Colonic mucosa (tissue), 4 donors: Measurements from ENCODE around the gene ZWILCH. TPM values are rescaled to one million over a fixed set of nuclear protein-coding genes. Genes with fewer than 3 reads are reported as not detected.

Experiments used
- DNase-seq: peaks from one replicate; pipeline ENCODE4 v3.0.0-alpha.2; 2020
- H3K27ac ChIP-seq: fragments of 200-600 bp; one replicate; pipeline ENCODE4 v1.8.0; 2021
- H3K27me3 ChIP-seq: fragments of 200-600 bp; one replicate; pipeline ENCODE4 v1.8.0; 2021
- H3K36me3 ChIP-seq: fragments of 200-600 bp; one replicate; pipeline ENCODE4 v1.8.0; 2021
- H3K4me1 ChIP-seq: fragments of 200-600 bp; one replicate; pipeline ENCODE4 v1.8.0; 2021; ENCODE audit warnings: mild to moderate bottlenecking
- H3K4me3 ChIP-seq: fragments of 200-600 bp; one replicate; pipeline ENCODE4 v1.8.0; 2021
- H3K9ac ChIP-seq, 2 donors: one replicate each; pipeline ENCODE4 v1.7.0; 2013; ENCODE audit warnings: control low read depth in 2 of 2, low read depth in 2 of 2, low read length in 2 of 2
- H3K9me3 ChIP-seq: fragments of 200-600 bp; one replicate; pipeline ENCODE4 v1.8.0; 2021
- intact Hi-C: fragments of 100-400 bp; cut with DNase I; formaldehyde crosslinking; loops from one replicate; pipeline ENCODE4 v1.14.1; 2022
- total RNA-seq, 2 donors: library from RNA; stranded (reverse); fragmentation: NEBNext Ultra II Directional in 1 of 2; extraction: Animal tissue kit (Norgen Biotek cat#: 25700) in 1 of 2; gene quantifications; one replicate each; pipeline ENCODE4 v1.2.1, GENCODE V29; 2021
- TF ChIP-seq, protein P1 (sequence below): fragments of 200-600 bp; IDR thresholded peaks from one replicate; pipeline ENCODE4 v1.8.0; 2022; ENCODE audit warnings: antibody characterized with exemption, mild to moderate bottlenecking
- donor health status: healthy.
- donor health status: DM: no; HTN: no; CAD: no.
- donor health status: DM: no; HTN: no; CAD: no.

ZWILCH gene
- total RNA-seq, 2 donors from 2014 or later, result 8.4 to 20.1 TPM

DNA sequence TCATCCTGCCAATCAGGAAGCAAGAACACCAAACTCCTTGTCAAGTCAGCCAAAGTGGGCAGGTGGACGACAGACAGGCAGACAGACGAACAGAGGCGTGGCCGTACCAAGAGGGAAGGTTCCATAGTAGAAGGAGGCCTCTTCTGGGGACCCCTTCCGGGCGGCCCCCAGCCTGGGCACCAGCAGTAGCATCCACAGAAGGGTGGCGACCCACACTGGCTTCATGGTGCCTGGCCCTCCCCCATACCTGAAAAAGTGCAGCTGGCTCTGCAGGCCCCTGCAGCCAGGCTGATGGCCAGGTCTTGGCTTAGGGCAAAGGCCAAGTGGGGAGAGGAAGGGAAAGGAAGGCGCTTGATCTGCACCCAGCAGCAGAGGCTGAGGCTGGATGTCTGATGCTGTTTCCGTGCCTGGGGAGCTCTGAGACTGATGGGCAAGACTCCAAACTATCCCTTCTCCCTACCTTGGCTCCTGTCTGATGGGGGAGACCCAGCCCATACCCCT, 60.1 kb downstream of the ZWILCH start:
- H3K4me3 ChIP-seq, result no peak overlapping the region
- no peak for DNase-seq
- H3K36me3 ChIP-seq, result no peaks in the 10 kb centered on the region
- H3K27me3 ChIP-seq, result no peaks in the 10 kb centered on the region
- no peaks in the 10 kb centered on the region for H3K9me3 ChIP-seq
- TF ChIP-seq, protein P1, sequence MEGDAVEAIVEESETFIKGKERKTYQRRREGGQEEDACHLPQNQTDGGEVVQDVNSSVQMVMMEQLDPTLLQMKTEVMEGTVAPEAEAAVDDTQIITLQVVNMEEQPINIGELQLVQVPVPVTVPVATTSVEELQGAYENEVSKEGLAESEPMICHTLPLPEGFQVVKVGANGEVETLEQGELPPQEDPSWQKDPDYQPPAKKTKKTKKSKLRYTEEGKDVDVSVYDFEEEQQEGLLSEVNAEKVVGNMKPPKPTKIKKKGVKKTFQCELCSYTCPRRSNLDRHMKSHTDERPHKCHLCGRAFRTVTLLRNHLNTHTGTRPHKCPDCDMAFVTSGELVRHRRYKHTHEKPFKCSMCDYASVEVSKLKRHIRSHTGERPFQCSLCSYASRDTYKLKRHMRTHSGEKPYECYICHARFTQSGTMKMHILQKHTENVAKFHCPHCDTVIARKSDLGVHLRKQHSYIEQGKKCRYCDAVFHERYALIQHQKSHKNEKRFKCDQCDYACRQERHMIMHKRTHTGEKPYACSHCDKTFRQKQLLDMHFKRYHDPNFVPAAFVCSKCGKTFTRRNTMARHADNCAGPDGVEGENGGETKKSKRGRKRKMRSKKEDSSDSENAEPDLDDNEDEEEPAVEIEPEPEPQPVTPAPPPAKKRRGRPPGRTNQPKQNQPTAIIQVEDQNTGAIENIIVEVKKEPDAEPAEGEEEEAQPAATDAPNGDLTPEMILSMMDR, result no peak
- H3K9ac ChIP-seq, result no peak overlapping the region
- H3K27ac ChIP-seq, result no peak overlapping the region
- intact Hi-C loops, result no loop called here
- H3K4me1 ChIP-seq, result no peaks in the 10 kb centered on the region

DNA sequence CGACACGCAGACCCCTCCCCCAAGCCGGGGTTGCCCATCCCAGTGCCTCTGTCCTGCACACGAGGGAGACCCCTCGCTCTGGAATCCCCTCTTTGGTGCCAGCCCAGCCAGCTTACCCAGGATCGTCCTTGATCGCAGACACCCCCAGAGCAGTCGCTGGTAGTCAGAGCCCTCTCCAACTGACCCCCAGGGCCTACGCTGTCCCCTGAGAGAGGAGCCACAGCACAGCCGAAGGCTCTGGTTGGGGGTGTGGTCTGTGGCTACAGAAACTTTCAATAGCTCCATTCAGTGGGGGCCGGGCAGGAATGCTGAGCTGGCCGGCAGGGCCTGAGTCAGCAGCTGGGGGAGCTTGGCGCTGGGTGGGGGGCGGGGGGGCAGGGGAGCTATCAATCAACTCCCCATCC, 60.6 kb downstream of the ZWILCH start, which contains the start of gene LCTL:
LCTL (minus strand) TSS at position 258 of the 404 bp plus-strand sequence. CDS start 633 bp downstream, outside the sequence.
- intact Hi-C loops, result no loop called here
- no peaks in the 10 kb centered on the region for H3K36me3 ChIP-seq
- no peak within 1 kb of the TSS for H3K27ac ChIP-seq
- TF ChIP-seq, protein P1, result no peak
- H3K4me1 ChIP-seq, result no peaks in the 10 kb centered on the region
- no peak within 1 kb of the TSS for H3K9ac ChIP-seq
- H3K4me3 ChIP-seq, result no peak within 1 kb of the TSS
- H3K27me3 ChIP-seq, result no peaks in the 10 kb centered on the region
- no peaks in the 10 kb centered on the region for H3K9me3 ChIP-seq
- DNase-seq, result no peak

DNA sequence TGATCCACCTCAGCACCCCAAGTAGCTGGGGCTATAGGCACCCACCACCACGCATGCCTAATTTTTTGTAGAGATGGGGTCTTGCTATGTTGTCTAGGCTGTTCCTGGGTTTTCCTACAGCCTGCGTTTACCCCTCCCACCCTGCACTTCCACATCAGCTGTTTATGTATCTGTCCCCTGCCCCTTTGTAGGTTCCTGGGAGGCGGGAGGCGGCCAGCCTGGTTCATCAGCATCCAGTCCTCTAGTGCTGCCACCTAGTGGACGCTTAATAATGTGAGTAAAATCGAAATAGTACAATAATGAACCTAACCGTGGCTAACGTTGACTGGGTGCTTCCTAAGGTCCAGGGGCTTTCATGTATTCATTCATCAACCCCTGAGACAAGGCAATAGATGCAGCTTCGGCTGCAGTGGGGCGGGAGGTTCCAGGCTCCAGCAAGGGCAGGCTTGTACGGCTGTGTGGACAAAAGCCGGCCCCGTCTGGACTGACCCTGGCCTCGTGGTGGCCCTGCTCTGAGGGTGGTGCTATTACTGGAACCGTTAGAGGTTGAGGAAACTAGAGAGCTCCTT, 61.9 kb downstream of the ZWILCH start:
- intact Hi-C loops, result no loop called here
- H3K36me3 ChIP-seq, result no peaks in the 10 kb centered on the region
- TF ChIP-seq, protein P1, result peak; percentile 71
- H3K27me3 ChIP-seq, result no peaks in the 10 kb centered on the region
- H3K9me3 ChIP-seq, result no peaks in the 10 kb centered on the region
- no peak overlapping the region for H3K9ac ChIP-seq
- no peaks in the 10 kb centered on the region for H3K4me1 ChIP-seq
- peak; percentile 63 for DNase-seq
- H3K27ac ChIP-seq, result no peak overlapping the region
- H3K4me3 ChIP-seq, result no peak overlapping the region

DNA sequence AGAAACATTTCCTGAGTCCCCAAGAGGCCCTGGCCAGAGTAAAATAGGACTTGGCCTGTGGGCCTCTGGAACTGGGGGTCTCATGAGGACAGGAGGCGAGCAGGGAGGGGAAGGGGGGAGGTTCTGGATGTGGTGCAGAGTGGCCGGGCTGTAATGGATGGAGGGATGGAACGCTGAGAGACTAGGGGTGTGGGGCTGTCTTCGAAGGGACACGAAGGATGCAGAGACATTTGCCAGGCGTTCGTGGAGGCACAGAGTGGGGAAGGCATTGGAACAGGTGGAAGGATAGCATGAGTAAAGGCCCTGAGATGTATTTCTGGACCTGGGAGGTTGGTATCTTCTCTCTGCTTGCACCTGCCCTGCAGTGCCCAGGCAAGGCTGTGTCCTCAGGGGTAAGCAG, 62.8 kb downstream of the ZWILCH start:
- H3K4me3 ChIP-seq, result no peak overlapping the region
- H3K9ac ChIP-seq, result no peak overlapping the region
- no peaks in the 10 kb centered on the region for H3K4me1 ChIP-seq
- H3K27ac ChIP-seq, result no peak overlapping the region
- no peaks in the 10 kb centered on the region for H3K27me3 ChIP-seq
- no peak for DNase-seq
- no peaks in the 10 kb centered on the region for H3K36me3 ChIP-seq
- TF ChIP-seq, protein P1, result no peak
- no peaks in the 10 kb centered on the region for H3K9me3 ChIP-seq
- intact Hi-C loops, result no loop called here

DNA sequence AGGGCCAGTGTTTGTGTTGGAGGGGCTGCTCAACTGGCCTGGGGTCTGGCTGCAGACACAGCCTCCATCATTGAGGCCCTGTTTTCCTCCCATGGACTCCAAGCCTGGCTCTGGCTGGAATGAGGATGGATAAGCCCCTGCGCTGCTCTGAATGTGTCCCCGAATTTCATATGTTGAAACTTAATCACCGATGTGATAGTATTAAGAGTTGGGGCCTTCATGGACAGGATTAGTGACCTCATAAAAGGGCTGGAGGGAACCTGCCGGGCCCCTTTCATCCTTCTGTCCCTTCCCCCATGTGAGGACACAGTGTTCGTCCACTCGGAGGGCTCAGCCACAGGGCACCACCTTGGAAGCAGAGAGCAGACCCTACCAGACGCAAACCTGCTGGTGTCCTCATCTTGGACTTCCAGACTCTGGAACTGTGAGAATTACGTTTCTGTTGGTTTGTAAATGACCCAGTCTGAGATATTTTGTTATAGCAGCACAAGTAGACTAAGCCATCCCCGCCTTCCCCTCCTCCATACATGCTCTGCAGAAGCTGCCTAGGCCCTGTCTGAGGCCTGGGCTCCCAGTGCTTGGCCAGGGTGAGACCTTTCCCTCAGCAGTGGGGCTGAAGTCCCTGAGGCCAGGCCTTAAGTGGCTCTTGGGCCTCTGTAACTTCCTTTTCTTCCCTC, 64.5 kb downstream of the ZWILCH start:
- H3K9ac ChIP-seq, result no peak overlapping the region
- intact Hi-C loops, result no loop called here

More for the DNA sequence above, 64.5 kb downstream of the ZWILCH start:
- DNase-seq, result no peak
- H3K36me3 ChIP-seq, result no peaks in the 10 kb centered on the region
- H3K9me3 ChIP-seq, result no peaks in the 10 kb centered on the region
- TF ChIP-seq, protein P1, result no peak
- no peak overlapping the region for H3K27ac ChIP-seq
- H3K27me3 ChIP-seq, result no peaks in the 10 kb centered on the region
- H3K4me3 ChIP-seq, result no peak overlapping the region
- no peaks in the 10 kb centered on the region for H3K4me1 ChIP-seq
